K562 (cell line): ENCODE results near the gene TMPRSS5. TPM values are rescaled to one million over a fixed set of nuclear protein-coding genes. Genes with fewer than 3 reads are reported as not detected.
A peak's percentile ranks its signal among the peaks of the same experiment; 100 is the strongest.

Experiments
- CCNT2 ChIP-seq: IDR thresholded peaks from 2 replicates; pipeline ENCODE4 v1.6.1; 2011; ENCODE audit warnings: borderline replicate concordance, low read depth, mild to moderate bottlenecking, moderate library complexity, mixed read lengths, low read length; ENCODE audit not compliant: insufficient read length; ENCODE audit errors: extremely low read depth
- E2F6 ChIP-seq, 2 experiments: IDR thresholded peaks; 2 replicates each; pipeline ENCODE4 v1.6.1; 2011; ENCODE audit warnings: borderline replicate concordance in 1 of 2, control low read depth in 1 of 2, low read depth in 1 of 2, low read length in 1 of 2, mild to moderate bottlenecking in 1 of 2, mixed read lengths in 1 of 2, moderate library complexity in 1 of 2; ENCODE audit not compliant: insufficient read depth in 1 of 2, insufficient read length in 1 of 2, poor library complexity in 1 of 2, severe bottlenecking in 1 of 2; ENCODE audit errors: extremely low read depth in 1 of 2
- MYNN ChIP-seq, 2 experiments: sonication (generic); formaldehyde crosslinking in 1 of 2; IDR thresholded peaks; 2 replicates each; pipeline versions ENCODE4 v1.5.0 to v1.6.1; 2016 to 2020; ENCODE audit warnings: antibody characterized with exemption in 1 of 2, missing genetic modification reagents in 1 of 2
- PKNOX1 ChIP-seq: fragments of 450-650 bp; IDR thresholded peaks from 2 replicates; pipeline ENCODE4 v1.6.1; 2016
- PREB ChIP-seq: sonication (generic); formaldehyde crosslinking; IDR thresholded peaks from 2 replicates; pipeline ENCODE4 v1.8.1; 2023; ENCODE audit warnings: mild to moderate bottlenecking, missing genetic modification reagents
- RFX1 ChIP-seq: fragments of 450-650 bp; IDR thresholded peaks from 2 replicates; pipeline ENCODE4 v1.6.1; 2016; ENCODE audit warnings: mild to moderate bottlenecking, moderate library complexity
- SPI1 ChIP-seq: IDR thresholded peaks from 2 replicates; pipeline ENCODE4 v1.6.1; 2011; ENCODE audit warnings: low read depth, low read length, control low read depth, borderline replicate concordance
- SREBF2 ChIP-seq: sonication (generic); formaldehyde crosslinking; IDR thresholded peaks from 2 replicates; pipeline ENCODE4 v1.4.0; 2020; ENCODE audit warnings: mild to moderate bottlenecking, missing genetic modification reagents
- SRSF7 ChIP-seq: fragments of 200-400 bp; formaldehyde crosslinking; optimal IDR thresholded peaks from 2 replicates; pipeline ENCODE3; 2017; ENCODE audit warnings: mild to moderate bottlenecking, low read depth, low read length
- USF1 ChIP-seq: sonication (generic); formaldehyde crosslinking; IDR thresholded peaks from 2 replicates; pipeline ENCODE4 v1.9.0; 2022; ENCODE audit warnings: mild to moderate bottlenecking, missing genetic modification reagents
- ZNF280A ChIP-seq: fragments of 450-650 bp; IDR thresholded peaks from 2 replicates; pipeline ENCODE4 v1.6.1; 2018; ENCODE audit warnings: mild to moderate bottlenecking, low read depth; ENCODE audit not compliant: partially characterized antibody
- ZNF354B ChIP-seq: fragments of 250-450 bp; sonication (Bioruptor Pico); IDR thresholded peaks from 2 replicates; pipeline ENCODE4 v1.4.0; 2020
- ZNF57 ChIP-seq: fragments of 450-650 bp; formaldehyde crosslinking; IDR thresholded peaks from 2 replicates; pipeline ENCODE4 v1.4.0; 2020; ENCODE audit warnings: mild to moderate bottlenecking, moderate library complexity
- ZNF589 ChIP-seq: fragments of 200-800 bp; sonication (Bioruptor generic); IDR thresholded peaks from 2 replicates; pipeline ENCODE4 v1.6.1; 2016; ENCODE audit warnings: low read depth, missing genetic modification characterization, missing compliant biosample characterization
- ZNF780A ChIP-seq: fragments of 250-450 bp; sonication (Bioruptor Pico); IDR thresholded peaks from 2 replicates; pipeline ENCODE4 v1.5.0; 2021; ENCODE audit warnings: mild to moderate bottlenecking
- polyA plus RNA-seq, 8 experiments: library from polyadenylated mRNA; depleted of rRNA in 4 of 8; stranded (reverse) in 5 of 8; unstranded in 3 of 8; fragments of >200 nt; fragmentation: Nextera tagmentation in 2 of 8; fragmentation: Illumina TruSeq in 1 of 8; extraction: Ambion mirVana in 2 of 8; extraction: Trizol in 1 of 8; gene quantifications; 2 replicates each; pipeline versions ENCODE4 v1.2.1 to v1.2.3, GENCODE V29; 2011 to 2014; ENCODE audit warnings: inconsistent platforms in 1 of 8, missing spikeins in 1 of 8
- total RNA-seq, 7 experiments: library from RNA; depleted of rRNA in 6 of 7; stranded (reverse); fragments of >200 nt in 6 of 7; fragmentation: Illumina TruSeq in 2 of 7; extraction: Trizol in 2 of 7; gene quantifications; 2 replicates each; pipeline versions ENCODE4 v1.2.1 to v1.2.3, GENCODE V29; 2011 to 2021; ENCODE audit warnings: low replicate concordance in 1 of 7

The TMPRSS5 gene
- total and polyA plus RNA-seq, 9 of the 15 experiments (the other 6 are each of a cell fraction or from before 2014, with no cell fraction given): 0.07 to 0.49 (median 0.17) TPM; not detected in 1

- TF ChIP-seq USF1 (CRISPR knock-in tag) (no peak), PKNOX1 (peak; percentile 61), SREBF2 (CRISPR knock-in tag) (no peak), ZNF589 (CRISPR knock-in tag) (0 out of 2 replicates have a peak, but pooled peaks have one; percentile 5), ZNF57 (CRISPR knock-in tag) (no peak), SPI1 (peak; percentile 37; the same call in 1 of the 2 replicates), MYNN (IDR thresholded peaks at IDR 0.05) (no peak), MYNN (CRISPR knock-in tag; IDR thresholded peaks at IDR 0.05) (no peak), E2F6 (IDR thresholded peaks at IDR 0.05; ENCODE audit: borderline replicate concordance in 1 of 2, extremely low read depth in 1 of 2, insufficient read depth in 1 of 2, insufficient read length in 1 of 2, low read depth in 1 of 2, low read length in 1 of 2, poor library complexity in 1 of 2, severe bottlenecking in 1 of 2) (no peak), ZNF354B (CRISPR knock-in tag) (no peak), PREB (CRISPR knock-in tag) (no peak), ZNF780A (no peak), CCNT2 (no peak), RFX1 (no peak), ZNF280A (no peak), SRSF7 (no peak)
Observed at GRCh38 chr11:113664069-113664980, 41.8 kb downstream of the TMPRSS5 start (continued).
